NCI-H345 treated with DMSO at 0.1 percent for 48 hours (cell line): ENCODE data around the gene CLDN9.

Experiments
- DNase-seq: peaks from one replicate; lab custom pipeline; 2025; ENCODE audit not compliant: unreplicated experiment; lab: John Stamatoyannopoulos, UW

Gene CLDN9

GRCh38 chr16:3017794-3018506 lies 5.2 kb downstream of the CLDN9 start, which contains the start of gene CLDN6:
Gene CLDN6, minus strand, starts transcription at chr16:3018183. Its CDS starts 2,162 bp downstream, at chr16:3016021.
- no peak for DNase-seq

GRCh38 chr16:3019594-3020246 lies 7.0 kb downstream of the CLDN9 start:
- no peak for DNase-seq

GRCh38 chr16:3020247-3020603 lies 7.5 kb downstream of the CLDN9 start, which contains the start of gene TNFRSF12A:
Gene TNFRSF12A, plus strand, starts transcription at chr16:3020368. Its CDS starts 30 bp downstream, at chr16:3020398.
- DNase-seq, result peak; percentile 47

- DNase-seq, result peak; percentile 39
These were observed 8.1 kb downstream of the CLDN9 start for GRCh38 chr16:3020604-3021448.

GRCh38 chr16:3021449-3022207 lies 8.9 kb downstream of the CLDN9 start:
- DNase-seq, result peak; percentile 62

- no peak for DNase-seq
These were observed 9.5 kb downstream of the CLDN9 start for GRCh38 chr16:3022208-3022683.

- DNase-seq, result peak; percentile 57
These were observed 10.1 kb downstream of the CLDN9 start for GRCh38 chr16:3022684-3023414.

- no peak for DNase-seq
These were observed 10.6 kb downstream of the CLDN9 start for GRCh38 chr16:3023415-3023668.

GRCh38 chr16:3023669-3024478 lies 11.2 kb downstream of the CLDN9 start, which contains the start of the genes HCFC1R1 and THOC6:
Gene HCFC1R1, minus strand, starts transcription at chr16:3023942. Its CDS starts 1 bp downstream, at chr16:3023941.
Gene THOC6, plus strand, starts transcription at chr16:3024035. Its CDS starts 292 bp downstream, at chr16:3024327.
- peak; percentile 92 for DNase-seq

- DNase-seq, result no peak
These were observed 12.6 kb downstream of the CLDN9 start for GRCh38 chr16:3025032-3026002.

GRCh38 chr16:3026003-3026378 lies 13.3 kb downstream of the CLDN9 start:
- DNase-seq, result no peak

GRCh38 chr16:3026609-3027488 lies 14.1 kb downstream of the CLDN9 start:
- DNase-seq, result no peak

GRCh38 chr16:3027489-3027795 lies 14.7 kb downstream of the CLDN9 start:
- no peak for DNase-seq

- peak; percentile 59 for DNase-seq
These were observed 15.4 kb downstream of the CLDN9 start for GRCh38 chr16:3027983-3028715.

GRCh38 chr16:3028716-3029319 lies 16.1 kb downstream of the CLDN9 start:
- no peak for DNase-seq

- no peak for DNase-seq
These were observed 16.9 kb downstream of the CLDN9 start for GRCh38 chr16:3029491-3030221.
